HG03108 (cell line): ENCODE measurements around the gene CLDN6.
"Not testable (repeated sequence)": the region's sequence is repeated elsewhere in the genome, so short reads cannot be mapped to it uniquely, and the experiment has no call there.

Experiments used
- ATAC-seq: cut with Tn5 transposase; IDR thresholded peaks from one replicate; pipeline ENCODE4 v1.9.1; 2021; ENCODE audit warnings: moderate library complexity; ENCODE audit not compliant: unreplicated experiment

Gene CLDN6

DNA sequence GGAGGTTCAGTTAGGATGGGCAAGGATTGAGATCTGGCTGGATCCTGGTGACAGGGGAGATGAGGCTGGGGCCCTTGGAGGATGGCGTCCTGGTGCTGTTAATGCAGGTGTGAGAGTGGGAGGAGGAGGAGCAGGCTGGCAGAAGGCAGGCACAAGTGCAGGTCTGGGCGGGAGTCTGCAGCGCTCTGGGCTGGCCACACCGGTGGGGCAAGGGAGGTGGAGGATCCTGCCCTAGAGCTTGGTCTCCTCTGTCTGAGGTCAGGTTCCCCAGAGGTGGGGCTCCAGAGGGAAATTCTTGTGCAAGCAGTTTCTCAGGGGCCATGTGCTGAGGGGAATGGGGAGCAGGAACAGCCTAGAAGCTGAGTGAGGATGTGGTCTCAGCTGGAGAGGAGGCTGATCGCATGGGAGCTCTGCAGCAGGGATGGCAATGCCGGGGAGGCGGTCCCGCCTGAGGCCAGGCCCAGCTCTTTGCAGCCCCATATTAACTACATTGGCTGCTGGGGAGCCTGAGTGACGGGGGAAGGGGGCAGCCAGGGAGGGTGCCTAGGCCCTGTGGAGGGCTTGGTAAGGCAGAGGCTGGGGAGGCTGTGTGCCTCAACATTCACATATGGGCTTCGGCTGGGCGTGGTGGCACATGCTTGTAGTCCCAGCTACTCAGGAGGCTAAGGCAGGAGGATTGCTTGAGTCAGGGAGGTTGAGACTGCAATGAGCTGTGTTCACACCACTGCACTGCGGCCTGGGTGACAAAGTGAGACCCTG is 34.8 kb upstream of the CLDN6 start:
- not testable (repeated sequence) for ATAC-seq

- no peak for ATAC-seq
Measured at GRCh38 chr16:3051494-3051893, 33.5 kb upstream of the CLDN6 start.

- ATAC-seq: no peak
Measured at GRCh38 chr16:3051009-3051408, 33.0 kb upstream of the CLDN6 start.

GRCh38 chr16:3050487-3050886 is 32.5 kb upstream of the CLDN6 start:
- ATAC-seq: no peak

GRCh38 chr16:3049921-3050481 is 32.0 kb upstream of the CLDN6 start:
- ATAC-seq: no peak

- no peak for ATAC-seq
Measured at GRCh38 chr16:3047387-3047720, 29.4 kb upstream of the CLDN6 start.

DNA sequence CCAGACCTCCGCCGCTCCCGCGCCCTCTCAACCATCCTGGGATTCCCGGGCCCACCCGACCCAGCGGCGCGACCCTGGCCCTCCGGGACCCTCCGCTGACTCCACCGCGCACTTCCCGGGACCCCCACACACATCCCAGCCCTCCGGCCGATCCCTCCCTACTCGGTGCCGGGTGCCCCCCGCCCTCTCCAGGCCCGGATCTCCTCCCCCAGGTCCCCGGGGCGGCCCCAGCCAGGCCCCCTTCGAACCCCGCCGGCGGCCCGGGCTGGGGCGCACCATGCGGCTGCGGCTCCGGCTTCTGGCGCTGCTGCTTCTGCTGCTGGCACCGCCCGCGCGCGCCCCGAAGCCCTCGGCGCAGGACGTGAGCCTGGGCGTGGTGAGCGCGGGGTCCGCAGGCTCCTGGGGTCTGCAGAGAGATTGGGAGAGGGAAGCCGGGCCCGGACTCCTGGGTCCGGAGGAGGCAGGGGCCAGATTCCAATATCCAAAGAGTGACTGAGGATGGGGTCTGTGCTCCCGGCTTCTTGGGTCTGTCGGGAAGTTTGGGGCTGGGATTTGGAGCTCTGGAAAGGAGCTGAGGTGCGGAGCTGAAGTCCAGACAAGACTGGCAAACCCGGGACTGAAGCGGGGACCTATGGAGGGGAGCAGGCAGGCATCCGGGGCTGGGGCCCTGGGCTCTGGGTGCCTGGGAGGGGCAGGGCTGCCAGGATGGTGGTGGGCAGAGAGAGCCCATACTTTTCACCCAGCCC is 28.8 kb upstream of the CLDN6 start:
- no peak for ATAC-seq

DNA sequence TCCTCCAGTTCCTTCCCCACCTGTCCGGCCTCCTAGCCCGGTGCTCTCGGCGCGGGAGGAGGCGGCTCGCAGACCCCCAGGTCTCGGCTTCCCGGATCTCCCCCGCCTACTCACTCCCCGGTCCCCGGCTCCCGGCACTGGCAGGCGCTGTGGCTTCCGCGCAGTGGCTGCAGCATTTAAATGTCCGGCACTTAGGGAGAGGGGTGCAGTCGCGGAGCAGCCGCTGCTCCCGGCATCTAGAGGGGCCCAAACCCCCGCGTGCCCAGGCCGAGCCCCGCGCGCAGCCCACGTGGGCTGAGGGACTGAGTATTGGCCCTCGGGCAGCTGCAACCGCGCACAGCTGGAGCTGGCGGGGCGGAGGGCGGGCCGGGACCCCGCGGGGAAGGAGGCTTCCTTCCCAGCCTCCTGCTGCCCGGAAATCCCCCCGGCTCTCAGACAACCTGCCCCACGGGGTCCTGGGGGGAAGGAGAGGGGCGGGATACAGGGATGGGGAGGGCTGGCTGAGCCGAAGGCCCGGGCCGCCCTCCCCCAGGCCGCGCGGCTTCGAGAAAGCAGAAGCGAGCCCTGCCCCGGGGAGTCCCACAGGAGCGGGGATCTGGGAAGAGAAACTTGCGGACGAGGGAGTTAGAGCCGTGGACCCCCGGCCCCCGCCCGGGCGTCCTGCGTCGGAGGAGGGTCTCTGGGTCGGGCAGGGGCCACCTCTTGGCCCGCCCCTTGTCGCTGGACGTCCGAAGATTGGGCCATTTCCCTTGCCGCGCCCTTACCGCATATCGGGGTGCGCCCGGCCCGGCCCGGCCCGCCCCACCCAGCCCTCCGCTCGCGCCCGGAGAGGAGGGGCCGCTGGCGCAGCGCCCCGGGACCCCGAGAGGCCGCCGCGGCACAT is 28.0 kb upstream of the CLDN6 start, which contains the start of gene MMP25:
Gene MMP25, plus strand, starts transcription at position 804 of the 883 bp plus-strand sequence. CDS start 357 bp downstream, outside the sequence.
- ATAC-seq: no peak

DNA sequence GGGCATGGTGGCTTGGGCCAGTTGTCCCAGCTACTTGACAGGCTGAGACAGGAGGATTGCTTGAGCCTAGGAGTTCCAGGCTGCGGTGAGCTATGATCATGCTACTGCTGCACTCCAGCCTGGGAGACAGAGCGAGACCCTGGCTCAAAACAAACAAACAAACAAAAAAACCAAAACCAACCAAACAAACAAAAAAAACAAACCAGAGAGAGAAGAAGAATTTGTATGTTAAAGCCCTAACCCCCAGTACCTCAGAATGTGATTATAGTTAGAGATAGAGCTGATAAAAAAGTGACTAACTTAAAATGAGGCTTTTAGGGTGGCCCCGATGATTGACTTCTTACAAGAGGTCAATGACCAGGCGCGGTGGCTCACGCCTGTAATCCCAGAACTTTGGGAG is 26.7 kb upstream of the CLDN6 start:
- no peak for ATAC-seq

DNA sequence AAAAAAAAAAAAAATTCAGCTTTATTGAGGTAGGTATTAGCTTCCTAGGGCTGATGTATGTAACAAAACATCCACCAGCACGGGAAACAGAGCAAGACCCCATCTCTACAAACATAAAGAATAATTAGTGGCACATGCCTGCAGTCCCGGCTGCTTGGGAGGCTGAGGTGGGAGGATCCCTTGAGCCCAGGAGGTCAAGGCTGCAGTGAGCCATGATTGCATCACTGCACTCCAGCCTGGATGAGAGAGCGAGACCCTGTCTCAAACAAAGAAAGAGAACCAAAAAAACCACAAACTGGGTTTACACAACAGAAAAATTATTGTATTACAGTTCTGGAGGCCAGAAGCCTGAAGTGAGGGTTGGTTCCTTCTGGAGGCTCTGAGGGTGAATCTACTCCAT is 24.4 kb upstream of the CLDN6 start:
- no peak for ATAC-seq

GRCh38 chr16:3038896-3039295 is 20.9 kb upstream of the CLDN6 start:
- no peak for ATAC-seq

DNA sequence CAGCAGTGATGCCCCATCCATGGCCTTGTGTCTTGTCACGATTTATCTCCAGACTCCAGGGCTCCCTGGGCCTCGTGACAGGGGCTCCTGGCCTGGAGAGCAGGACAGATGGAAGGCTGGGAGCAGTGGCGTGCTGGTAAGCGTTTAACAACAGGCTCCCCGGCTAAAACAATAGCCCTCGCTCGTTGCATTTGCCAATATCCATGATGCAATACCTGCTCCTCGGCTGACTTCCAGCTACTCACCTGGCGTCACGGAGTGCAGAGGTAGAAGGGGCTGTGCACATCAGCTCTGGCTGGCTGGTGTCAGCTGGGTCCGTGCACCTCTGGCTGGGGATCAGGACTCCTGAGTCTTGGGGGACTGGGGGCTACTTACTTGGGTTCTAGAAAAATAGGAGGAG is 20.3 kb upstream of the CLDN6 start:
- ATAC-seq: no peak

GRCh38 chr16:3036726-3037315 is 18.8 kb upstream of the CLDN6 start, which contains the start of gene BICDL2:
Gene BICDL2 (minus strand): TSS chr16:3036944. CDS start chr16:3035496, 1,448 bp downstream.
- no peak for ATAC-seq

DNA sequence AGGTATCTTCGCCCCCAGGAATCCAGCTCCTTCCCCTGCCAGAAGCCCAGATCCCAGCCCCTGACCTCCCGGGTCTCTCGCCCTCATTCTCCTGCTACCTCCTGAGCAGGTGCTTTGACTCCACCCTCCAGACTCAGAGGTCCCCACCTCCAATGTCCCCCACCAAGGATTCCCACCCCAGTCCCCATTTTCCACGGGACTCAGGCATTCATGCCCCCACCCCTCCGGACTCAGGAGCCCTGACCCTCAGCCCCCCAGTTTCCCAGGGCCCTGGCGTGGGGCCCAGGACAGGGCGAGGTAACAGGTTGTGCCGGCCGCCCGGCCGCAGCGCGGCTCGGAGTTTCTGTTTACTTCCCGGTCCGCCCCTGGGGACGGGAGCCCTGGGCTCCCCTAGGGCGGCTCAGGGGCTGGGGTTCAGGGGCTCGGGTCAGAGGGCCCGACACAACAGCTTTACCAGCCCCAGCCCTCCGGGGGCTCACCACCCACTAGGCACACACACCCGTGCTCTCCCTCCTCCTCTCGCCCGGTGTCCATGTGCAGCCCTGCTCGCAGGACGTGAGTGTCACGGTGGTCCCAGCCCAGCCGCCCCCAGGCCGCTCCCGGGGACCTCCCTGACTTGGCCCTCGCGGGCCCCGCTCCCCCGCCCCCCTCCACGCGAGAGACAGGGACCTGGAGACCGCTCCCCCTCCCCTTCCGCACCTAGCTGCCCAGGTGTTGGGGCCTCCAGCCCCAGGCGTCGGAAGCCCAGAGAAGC is 18.2 kb upstream of the CLDN6 start:
- no peak for ATAC-seq

DNA sequence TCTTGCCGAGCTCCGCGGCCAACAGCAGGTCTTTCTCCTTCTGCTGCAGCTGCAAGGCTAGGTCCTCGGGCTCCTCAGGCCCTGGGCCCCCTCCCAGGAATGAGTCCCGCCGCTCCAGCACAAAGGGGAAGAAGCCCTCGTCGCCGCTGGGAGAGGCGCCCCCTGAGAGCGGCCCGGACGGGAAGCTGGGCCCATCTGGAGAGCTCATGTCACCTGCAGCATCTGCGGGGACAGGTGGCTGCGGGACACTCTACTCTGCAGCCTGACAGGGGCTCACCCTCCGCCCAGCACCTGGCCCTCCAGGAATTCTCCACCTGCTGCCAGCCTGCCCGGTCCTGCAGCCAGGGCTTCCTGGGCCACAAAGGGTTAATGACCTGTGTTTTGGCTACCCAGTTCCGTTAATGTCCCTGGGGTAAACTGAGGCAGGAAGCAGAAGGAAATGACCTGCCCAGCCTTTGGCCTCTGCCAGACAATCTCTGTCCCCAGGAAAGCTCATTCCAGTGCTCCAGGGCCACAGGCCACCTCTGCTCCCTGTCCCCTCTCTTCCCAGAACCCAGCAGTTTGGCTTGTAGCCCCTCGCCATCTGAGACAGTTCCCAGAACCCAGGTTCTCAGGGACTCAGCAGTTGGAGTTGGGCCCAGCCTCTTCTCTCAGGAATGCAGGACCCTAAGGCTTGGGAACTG is 17.4 kb upstream of the CLDN6 start:
- no peak for ATAC-seq

- no peak for ATAC-seq
Measured at GRCh38 chr16:3032624-3033023, 14.6 kb upstream of the CLDN6 start.

DNA sequence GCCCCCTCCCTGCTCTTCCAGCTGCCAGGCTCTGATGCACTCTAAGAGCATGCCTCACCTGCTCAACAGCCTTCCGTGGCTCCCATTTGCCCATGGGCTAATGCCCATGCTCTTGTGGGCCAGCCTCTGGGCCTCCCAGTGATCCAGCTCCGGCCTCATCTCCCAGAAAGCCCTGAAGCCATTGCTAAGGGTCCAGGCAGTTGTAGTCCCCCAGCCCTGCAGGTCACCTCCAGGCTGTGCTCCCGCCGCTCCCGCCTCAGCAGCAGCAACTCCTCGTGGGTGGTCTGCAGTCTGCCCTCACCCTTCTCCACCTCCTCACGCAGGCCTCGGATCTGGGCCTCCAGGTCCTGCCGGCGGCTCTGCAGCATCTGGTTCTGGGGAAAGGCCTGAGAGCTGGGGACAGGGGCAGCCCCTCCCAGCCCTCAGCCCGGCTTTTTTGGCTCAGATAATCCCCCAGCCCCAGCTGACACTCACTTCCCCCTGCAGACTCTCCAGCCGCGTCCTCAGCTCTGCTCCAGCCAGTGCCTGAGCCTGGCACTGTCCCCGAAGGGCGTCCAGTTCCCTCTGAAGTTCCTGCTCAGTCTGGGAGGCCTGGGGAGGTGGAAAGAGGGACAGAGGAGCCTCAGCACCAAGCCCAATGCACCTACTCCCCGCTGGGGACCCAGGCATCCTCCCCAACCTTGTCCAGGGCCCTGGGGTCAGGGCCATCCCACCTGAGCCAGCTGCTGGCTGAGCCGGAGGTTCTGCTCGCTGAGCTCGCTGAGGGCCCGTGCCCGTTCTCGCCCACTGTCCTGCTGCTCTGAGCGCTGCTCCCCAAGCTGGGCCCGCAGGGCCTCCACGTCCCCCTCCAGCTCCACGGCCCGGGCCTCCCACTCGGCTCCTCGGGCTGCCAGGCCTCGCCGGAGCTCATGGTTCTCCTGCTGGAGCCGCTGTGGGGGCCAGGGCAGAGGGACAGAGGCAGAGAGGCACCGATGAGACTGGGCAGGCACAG is 12.5 kb upstream of the CLDN6 start:
- no peak for ATAC-seq
